Natural killer cell treated with Interleukin-12 subunit alpha and Interleukin-12 subunit beta and Interleukin-15 and Interleukin-18, amount 100 ng/mL, for 72 hours (primary cell): ENCODE results near the gene KIF6. TPM values are rescaled to one million over a fixed set of nuclear protein-coding genes. Genes with fewer than 3 reads are reported as not detected.

Source experiments
- ATAC-seq, 2 donors: fragments of 150-1000 bp; cut with Tn5 transposase in 1 of 2; sonication (Bioruptor Pico), chemical (Tn5 transposase) in 1 of 2; 2 replicates each; pipeline ENCODE4 v1.10.0; 2021
- DNase-seq: peaks from one replicate; pipeline ENCODE4 v3.0.0; 2022; ENCODE audit warnings: low spot score
- H3K27ac Mint-ChIP-seq, 2 donors: 1 replicate in 1 of 2; 2 replicates in 1 of 2; pipeline ENCODE4 v1.8.0; 2022; ENCODE audit warnings: mixed read lengths in 2 of 2, mild to moderate bottlenecking in 1 of 2, moderate library complexity in 1 of 2
- H3K27me3 Mint-ChIP-seq, 2 donors: 1 replicate in 1 of 2; 2 replicates in 1 of 2; pipeline ENCODE4 v1.8.0; 2022; ENCODE audit warnings: mixed read lengths in 2 of 2
- H3K36me3 Mint-ChIP-seq: one replicate; pipeline ENCODE4 v1.8.0; 2022; ENCODE audit warnings: mixed read lengths
- H3K4me1 Mint-ChIP-seq, 2 donors: 1 replicate in 1 of 2; 2 replicates in 1 of 2; pipeline ENCODE4 v1.8.0; 2022; ENCODE audit warnings: low read depth in 2 of 2, mixed read lengths in 2 of 2, mild to moderate bottlenecking in 1 of 2
- H3K4me3 Mint-ChIP-seq: one replicate; pipeline ENCODE4 v1.8.0; 2022; ENCODE audit warnings: mixed read lengths
- H3K9me3 Mint-ChIP-seq: 2 replicates; pipeline ENCODE4 v1.8.0; 2022; ENCODE audit warnings: mixed read lengths
- total RNA-seq, 2 donors: library from RNA; stranded (reverse); gene quantifications; one replicate each; pipeline ENCODE4 v1.2.3, GENCODE V29; 2022

Gene KIF6
- total RNA-seq, 2 donors from 2014 or later: not detected

- DNase-seq: no peak
- no peaks in the 10 kb centered on the region for H3K36me3 Mint-ChIP-seq
- no peaks in the 10 kb centered on the region for H3K9me3 Mint-ChIP-seq
- no peak overlapping the region for H3K27ac Mint-ChIP-seq
- peaks cover 15 to 17% of the 10 kb centered on the region in 2 donors for H3K27me3 Mint-ChIP-seq
- ATAC-seq: no peak
- no peaks in the 10 kb centered on the region for H3K4me1 Mint-ChIP-seq
- no peak overlapping the region for H3K4me3 Mint-ChIP-seq
Measured at GRCh38 chr6:39558591-39559190, 166.5 kb downstream of the KIF6 start.

GRCh38 chr6:39558079-39558478 is 167.1 kb downstream of the KIF6 start:
- H3K9me3 Mint-ChIP-seq: no peaks in the 10 kb centered on the region
- H3K4me3 Mint-ChIP-seq: no peak overlapping the region
- H3K27ac Mint-ChIP-seq: no peak overlapping the region
- no peaks in the 10 kb centered on the region for H3K36me3 Mint-ChIP-seq
- H3K27me3 Mint-ChIP-seq: peaks cover 15 to 19% of the 10 kb centered on the region in 2 donors
- ATAC-seq: no peak
- no peak for DNase-seq
- no peaks in the 10 kb centered on the region for H3K4me1 Mint-ChIP-seq

- H3K27ac Mint-ChIP-seq: no peak overlapping the region
- H3K4me1 Mint-ChIP-seq: no peaks in the 10 kb centered on the region
- H3K4me3 Mint-ChIP-seq: no peak overlapping the region
- H3K9me3 Mint-ChIP-seq: no peaks in the 10 kb centered on the region
- ATAC-seq (peak in 1 of 2 donors; percentile 33), DNase-seq (no peak)
- peaks cover 22 to 28% of the 10 kb centered on the region in 2 donors for H3K27me3 Mint-ChIP-seq
- H3K36me3 Mint-ChIP-seq: no peaks in the 10 kb centered on the region
Measured at GRCh38 chr6:39555136-39555535, 170.1 kb downstream of the KIF6 start.

GRCh38 chr6:39553860-39554802 is 171.1 kb downstream of the KIF6 start:
- ATAC-seq (peak; percentile 43 to 61), DNase-seq (no peak)
- no peaks in the 10 kb centered on the region for H3K4me1 Mint-ChIP-seq
- no peak overlapping the region for H3K4me3 Mint-ChIP-seq
- H3K27ac Mint-ChIP-seq: no peak overlapping the region
- H3K27me3 Mint-ChIP-seq: peaks cover 31 to 38% of the 10 kb centered on the region in 2 donors
- no peaks in the 10 kb centered on the region for H3K9me3 Mint-ChIP-seq
- no peaks in the 10 kb centered on the region for H3K36me3 Mint-ChIP-seq

- Mint-ChIP-seq H3K36me3 (no peaks in the 10 kb centered on the region), H3K4me1 (no peaks in the 10 kb centered on the region), H3K4me3 (no peak overlapping the region), H3K9me3 (no peaks in the 10 kb centered on the region), H3K27me3 (peaks cover 31 to 48% of the 10 kb centered on the region in 2 donors), H3K27ac (no peak overlapping the region)
- DNase-seq (no peak), ATAC-seq (no peak)
Measured at GRCh38 chr6:39553029-39553428, 172.2 kb downstream of the KIF6 start.

- H3K9me3 Mint-ChIP-seq: no peaks in the 10 kb centered on the region
- H3K27me3 Mint-ChIP-seq: peaks cover 32 to 49% of the 10 kb centered on the region in 2 donors
- H3K4me1 Mint-ChIP-seq: no peaks in the 10 kb centered on the region
- ATAC-seq (no peak), DNase-seq (no peak)
- no peak overlapping the region for H3K27ac Mint-ChIP-seq
- no peaks in the 10 kb centered on the region for H3K36me3 Mint-ChIP-seq
- no peak overlapping the region for H3K4me3 Mint-ChIP-seq
Measured at GRCh38 chr6:39550191-39550590, 175.0 kb downstream of the KIF6 start.

GRCh38 chr6:39546731-39547130 is 178.5 kb downstream of the KIF6 start:
- H3K36me3 Mint-ChIP-seq: no peaks in the 10 kb centered on the region
- ATAC-seq: no peak

GRCh38 chr6:39543950-39544349 is 181.3 kb downstream of the KIF6 start:
- Mint-ChIP-seq H3K27ac (no peak overlapping the region), H3K4me3 (no peak overlapping the region), H3K9me3 (no peaks in the 10 kb centered on the region), H3K36me3 (no peaks in the 10 kb centered on the region), H3K27me3 (peaks cover 18 to 59% of the 10 kb centered on the region in 2 donors), H3K4me1 (no peaks in the 10 kb centered on the region)
- ATAC-seq (no peak), DNase-seq (no peak)

More at GRCh38 chr6:39546731-39547130, 178.5 kb downstream of the KIF6 start:
- Mint-ChIP-seq H3K9me3 (no peaks in the 10 kb centered on the region), H3K4me1 (no peaks in the 10 kb centered on the region), H3K4me3 (no peak overlapping the region), H3K27me3 (peaks cover 31 to 71% of the 10 kb centered on the region in 2 donors), H3K27ac (no peak overlapping the region)
- no peak for DNase-seq

GRCh38 chr6:39543095-39543494 is 182.1 kb downstream of the KIF6 start:
- no peaks in the 10 kb centered on the region for H3K9me3 Mint-ChIP-seq
- ATAC-seq (peak in 1 of 2 donors; percentile 45), DNase-seq (no peak)
- H3K27me3 Mint-ChIP-seq: peaks cover 18 to 51% of the 10 kb centered on the region in 2 donors
- H3K4me3 Mint-ChIP-seq: no peak overlapping the region
- no peaks in the 10 kb centered on the region for H3K4me1 Mint-ChIP-seq
- no peaks in the 10 kb centered on the region for H3K36me3 Mint-ChIP-seq
- H3K27ac Mint-ChIP-seq: no peak overlapping the region

- no peak for ATAC-seq
- no peak for DNase-seq
- no peaks in the 10 kb centered on the region for H3K4me1 Mint-ChIP-seq
- H3K36me3 Mint-ChIP-seq: no peaks in the 10 kb centered on the region
- no peak overlapping the region for H3K4me3 Mint-ChIP-seq
- peaks cover 9 to 36% of the 10 kb centered on the region in 2 donors for H3K27me3 Mint-ChIP-seq
- H3K9me3 Mint-ChIP-seq: no peaks in the 10 kb centered on the region
- H3K27ac Mint-ChIP-seq: no peak overlapping the region
Measured at GRCh38 chr6:39540454-39540853, 184.8 kb downstream of the KIF6 start.

- DNase-seq (no peak), ATAC-seq (no peak)
- Mint-ChIP-seq H3K4me3 (no peak overlapping the region), H3K36me3 (no peaks in the 10 kb centered on the region), H3K4me1 (no peaks in the 10 kb centered on the region), H3K27ac (no peak overlapping the region), H3K9me3 (no peaks in the 10 kb centered on the region), H3K27me3 (peaks cover 36 to 50% of the 10 kb centered on the region in 2 donors)
Measured at GRCh38 chr6:39530201-39530759, 194.9 kb downstream of the KIF6 start.

- Mint-ChIP-seq H3K4me1 (no peaks in the 10 kb centered on the region), H3K4me3 (no peak overlapping the region), H3K27ac (no peak overlapping the region), H3K36me3 (no peaks in the 10 kb centered on the region), H3K27me3 (peaks cover 32 to 41% of the 10 kb centered on the region in 2 donors), H3K9me3 (no peaks in the 10 kb centered on the region)
- DNase-seq: no peak
- no peak for ATAC-seq
Measured at GRCh38 chr6:39527792-39528564, 197.2 kb downstream of the KIF6 start.

GRCh38 chr6:39524007-39524406 is 201.2 kb downstream of the KIF6 start:
- Mint-ChIP-seq H3K4me1 (no peaks in the 10 kb centered on the region), H3K9me3 (no peaks in the 10 kb centered on the region), H3K4me3 (no peak overlapping the region), H3K27me3 (peaks cover 17 to 24% of the 10 kb centered on the region in 2 donors), H3K27ac (no peak overlapping the region), H3K36me3 (no peaks in the 10 kb centered on the region)
- ATAC-seq (no peak), DNase-seq (no peak)
